HG03103 (cell line): ENCODE results near the gene SPINT1.
A peak's percentile ranks its signal among the peaks of the same experiment; 100 is the strongest.

Experiments
- ATAC-seq: cut with Tn5 transposase; IDR thresholded peaks from one replicate; pipeline ENCODE4 v1.9.1; 2021; ENCODE audit warnings: low read depth; ENCODE audit not compliant: unreplicated experiment

Gene SPINT1

DNA sequence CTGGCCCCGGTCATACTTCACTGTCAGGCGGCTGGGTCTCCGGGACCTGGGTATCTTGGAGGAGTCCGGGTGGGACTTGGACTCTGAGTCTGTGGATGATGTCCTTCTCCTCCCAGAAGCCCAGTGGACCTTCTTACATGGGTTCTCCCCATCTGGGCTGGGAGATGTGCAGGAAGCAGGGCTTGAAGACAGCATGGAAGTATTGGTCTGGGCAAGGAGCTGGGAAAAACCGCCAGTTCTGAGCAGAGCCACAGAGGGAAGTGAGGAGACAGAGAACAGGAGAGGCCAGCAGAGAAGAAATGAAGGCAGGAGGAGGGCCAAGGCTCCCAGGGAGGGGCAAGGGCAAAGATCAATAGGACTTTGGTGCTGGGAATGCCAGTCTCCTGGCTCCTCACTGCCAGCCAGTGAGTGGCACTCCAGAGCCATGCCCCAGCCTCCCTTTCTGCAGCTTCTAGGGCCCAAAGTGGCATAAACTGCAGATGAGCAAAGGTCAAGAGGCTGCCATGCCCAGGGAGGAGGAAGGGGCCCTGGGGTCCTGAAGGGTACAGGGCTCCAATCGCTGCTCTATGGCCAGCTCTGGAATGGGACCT, 15.3 kb upstream of the SPINT1 start, which contains the start of gene PPP1R14D:
TSS of gene PPP1R14D (minus strand) at position 262 of the 590 bp plus-strand sequence. CDS start at position 195, 67 bp downstream.
- ATAC-seq = no peak

DNA sequence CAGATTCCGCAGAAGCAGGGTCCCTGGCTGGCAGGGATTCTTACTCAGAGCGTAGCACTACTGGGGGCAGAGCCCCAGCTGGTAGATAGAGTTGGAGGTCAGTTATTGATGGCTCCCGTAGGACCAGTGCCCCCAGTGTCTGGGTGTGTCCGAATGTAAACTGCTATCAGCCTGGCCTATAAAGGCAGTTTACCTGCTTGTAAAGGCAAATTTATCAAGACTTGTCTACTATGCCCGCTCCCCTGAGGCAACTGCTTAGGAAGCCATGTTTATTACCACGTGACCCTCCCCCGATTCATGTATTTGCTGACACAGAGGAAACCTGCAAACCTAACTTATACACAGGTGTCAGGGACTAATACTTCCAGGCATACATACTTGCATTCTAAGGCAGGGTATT, 14.7 kb upstream of the SPINT1 start:
- ATAC-seq = no peak

DNA sequence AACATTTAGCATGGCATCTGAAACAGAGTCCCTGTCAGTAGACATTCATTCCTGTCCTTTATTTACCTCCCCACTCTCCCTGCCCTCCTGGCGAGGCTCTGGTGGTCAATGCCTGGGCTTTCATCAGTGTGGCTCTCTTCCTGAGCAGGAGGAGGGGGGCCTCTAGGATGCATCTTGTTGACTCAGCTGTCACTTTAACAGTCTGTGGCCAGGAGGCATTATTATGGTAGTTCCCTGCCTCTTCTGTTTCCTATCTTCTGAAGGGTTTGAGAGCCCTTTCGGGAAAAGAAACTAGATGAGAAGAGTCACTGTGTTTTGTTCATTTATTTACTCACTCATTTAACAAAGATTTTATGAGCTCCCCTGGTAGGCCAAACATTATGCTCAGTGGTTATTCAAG, 13.0 kb upstream of the SPINT1 start:
- ATAC-seq = no peak

DNA sequence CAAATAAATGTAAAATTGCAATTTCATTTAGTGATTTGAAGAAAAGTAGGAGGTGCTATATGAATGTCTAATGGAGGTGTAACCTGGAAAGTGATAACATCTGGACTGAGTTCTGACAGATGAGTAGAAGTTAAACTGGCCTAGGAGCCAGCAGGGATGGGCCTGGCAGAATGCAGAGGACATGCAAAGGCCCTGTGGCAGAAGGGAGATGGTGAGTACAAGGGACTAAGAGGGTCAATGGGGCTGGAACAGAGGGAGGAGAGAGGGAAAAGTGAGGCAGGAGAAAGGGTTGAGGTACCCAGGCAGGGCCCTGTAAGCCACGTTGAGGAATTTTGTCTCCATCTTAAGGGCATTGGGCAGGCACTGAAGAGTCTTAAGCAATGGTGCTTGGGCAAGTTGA, 12.0 kb upstream of the SPINT1 start:
- no peak for ATAC-seq

DNA sequence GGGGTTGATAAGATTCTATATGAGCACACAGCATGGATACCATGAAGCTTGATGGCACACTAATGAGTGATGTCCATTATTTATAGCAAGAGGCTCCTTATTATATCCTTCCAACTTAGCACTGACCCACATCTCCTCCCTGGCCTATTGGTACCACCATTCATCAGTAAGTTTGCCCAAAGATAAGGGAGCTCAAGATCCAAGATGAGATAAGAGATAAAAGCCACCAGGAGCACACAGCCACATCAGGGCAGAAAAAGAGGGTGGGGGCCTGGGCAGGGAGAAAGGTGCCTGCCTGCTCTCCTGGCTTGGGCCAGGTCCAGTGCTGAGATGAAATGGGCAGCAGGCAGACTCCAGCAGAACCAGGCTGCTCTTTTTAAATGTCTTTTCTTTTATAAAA, 10.9 kb upstream of the SPINT1 start:
- no peak for ATAC-seq

DNA sequence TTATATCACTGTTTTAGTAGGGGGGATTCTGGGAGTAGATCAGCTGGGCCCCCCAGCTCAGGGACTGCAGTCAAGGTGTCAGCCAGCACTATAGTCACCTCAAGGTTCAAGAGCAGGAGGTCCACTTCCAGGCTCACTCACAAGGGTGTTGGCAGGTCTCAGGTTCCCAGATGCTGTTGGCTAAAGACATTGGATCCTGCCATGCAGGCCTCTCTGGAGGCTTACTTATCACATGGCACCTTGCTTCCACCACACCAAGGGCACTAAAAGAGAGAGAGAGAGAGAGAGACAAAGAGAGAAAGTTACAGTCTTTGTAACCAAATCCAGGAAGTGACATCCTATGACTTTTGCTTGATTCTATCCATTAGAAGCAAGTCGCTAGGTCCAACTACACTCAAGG, 7.8 kb upstream of the SPINT1 start:
- ATAC-seq = no peak

DNA sequence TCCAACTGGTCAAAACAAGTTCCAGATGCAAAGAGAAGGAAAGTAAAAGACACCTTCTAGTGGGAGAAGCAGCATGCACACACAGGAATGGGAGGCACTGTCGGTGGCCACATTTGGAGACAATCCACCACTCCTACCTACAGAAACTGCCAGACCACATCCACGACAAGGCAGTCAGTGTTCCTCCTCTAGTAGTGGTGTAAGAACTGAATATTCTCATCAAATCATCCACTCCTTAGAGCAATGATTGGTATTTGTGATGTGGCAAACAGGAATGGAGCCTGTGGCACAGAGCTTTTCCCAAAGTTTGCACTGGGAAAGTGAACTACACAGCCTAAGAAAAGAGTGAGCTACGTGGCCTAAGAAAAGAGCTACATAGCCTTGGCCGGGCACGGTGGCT, 5.1 kb upstream of the SPINT1 start:
- ATAC-seq = no peak

DNA sequence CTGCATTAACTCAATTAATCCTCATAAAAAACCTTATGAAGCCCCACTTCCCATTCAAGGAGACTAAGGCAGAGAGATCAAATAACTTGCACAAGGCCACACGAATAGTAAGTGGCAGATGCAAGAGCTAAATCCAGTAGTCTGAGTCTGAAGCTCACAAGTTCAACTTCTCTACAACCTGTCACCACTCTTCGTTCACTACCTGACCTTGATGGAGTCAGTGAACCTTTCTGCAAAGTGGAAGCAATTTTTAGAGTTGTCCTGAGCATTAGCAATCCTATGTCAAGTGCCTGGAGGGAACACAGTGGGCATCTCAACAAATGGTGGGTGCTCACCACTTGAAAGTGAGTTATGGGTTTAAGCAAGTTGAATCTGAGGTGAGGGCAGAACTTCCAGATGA, 2.1 kb upstream of the SPINT1 start:
- no peak for ATAC-seq

DNA sequence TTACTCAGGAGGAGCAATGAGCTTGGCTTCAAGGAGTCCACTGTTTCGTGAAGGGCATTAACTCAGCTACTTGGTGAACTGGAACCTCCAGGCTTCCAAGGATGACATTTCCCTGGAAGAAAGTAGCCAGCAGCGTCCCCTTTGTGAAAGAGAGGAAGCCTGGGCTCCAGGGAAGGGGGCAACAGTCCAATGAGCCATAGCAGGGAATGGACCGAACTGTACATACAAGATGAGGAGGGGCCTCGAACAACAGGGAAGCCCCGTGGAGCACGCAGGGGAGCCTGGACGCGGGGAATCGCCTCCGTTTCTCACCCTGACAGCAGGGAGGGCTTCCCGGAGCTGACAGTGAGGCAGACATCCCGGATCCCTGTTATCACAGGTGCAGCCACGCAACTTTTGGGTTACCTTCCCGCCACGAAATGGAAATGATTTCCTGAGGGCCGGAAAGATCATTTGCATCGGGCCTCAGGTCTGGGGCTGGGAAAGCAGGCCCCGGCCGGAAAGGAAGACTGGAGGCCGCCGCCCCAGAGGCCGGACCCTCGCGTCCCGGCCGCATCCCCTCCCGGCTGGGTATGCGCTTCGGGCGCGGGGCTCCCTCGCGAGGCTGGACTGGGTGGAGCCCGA, 475 bp upstream of the SPINT1 start:
- ATAC-seq = no peak

DNA sequence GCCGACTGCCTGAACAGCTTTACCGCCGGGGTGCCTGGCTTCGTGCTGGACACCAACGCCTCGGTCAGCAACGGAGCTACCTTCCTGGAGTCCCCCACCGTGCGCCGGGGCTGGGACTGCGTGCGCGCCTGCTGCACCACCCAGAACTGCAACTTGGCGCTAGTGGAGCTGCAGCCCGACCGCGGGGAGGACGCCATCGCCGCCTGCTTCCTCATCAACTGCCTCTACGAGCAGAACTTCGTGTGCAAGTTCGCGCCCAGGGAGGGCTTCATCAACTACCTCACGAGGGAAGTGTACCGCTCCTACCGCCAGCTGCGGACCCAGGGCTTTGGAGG, 815 bp downstream of the SPINT1 start:
- ATAC-seq = no peak

DNA sequence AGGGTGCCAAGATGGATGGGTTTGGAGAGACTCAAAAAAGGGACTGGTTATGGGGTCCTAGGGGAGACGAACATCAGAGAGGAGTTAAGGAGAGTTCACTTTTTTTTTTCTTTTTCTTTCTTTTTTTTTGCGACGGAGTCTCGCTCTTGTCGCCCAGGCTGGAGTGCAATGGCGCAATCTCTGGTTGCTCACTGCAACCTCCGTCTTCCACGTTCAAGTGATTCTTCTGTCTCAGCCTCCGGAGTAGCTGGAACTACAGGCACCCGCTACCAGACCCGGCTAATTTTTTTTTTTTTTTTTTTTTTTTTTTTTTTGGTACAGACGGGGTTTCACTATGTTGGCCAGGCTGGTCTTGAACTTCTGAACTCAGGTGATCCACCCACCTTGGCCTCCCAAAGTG, 1.2 kb downstream of the SPINT1 start:
- no peak for ATAC-seq

DNA sequence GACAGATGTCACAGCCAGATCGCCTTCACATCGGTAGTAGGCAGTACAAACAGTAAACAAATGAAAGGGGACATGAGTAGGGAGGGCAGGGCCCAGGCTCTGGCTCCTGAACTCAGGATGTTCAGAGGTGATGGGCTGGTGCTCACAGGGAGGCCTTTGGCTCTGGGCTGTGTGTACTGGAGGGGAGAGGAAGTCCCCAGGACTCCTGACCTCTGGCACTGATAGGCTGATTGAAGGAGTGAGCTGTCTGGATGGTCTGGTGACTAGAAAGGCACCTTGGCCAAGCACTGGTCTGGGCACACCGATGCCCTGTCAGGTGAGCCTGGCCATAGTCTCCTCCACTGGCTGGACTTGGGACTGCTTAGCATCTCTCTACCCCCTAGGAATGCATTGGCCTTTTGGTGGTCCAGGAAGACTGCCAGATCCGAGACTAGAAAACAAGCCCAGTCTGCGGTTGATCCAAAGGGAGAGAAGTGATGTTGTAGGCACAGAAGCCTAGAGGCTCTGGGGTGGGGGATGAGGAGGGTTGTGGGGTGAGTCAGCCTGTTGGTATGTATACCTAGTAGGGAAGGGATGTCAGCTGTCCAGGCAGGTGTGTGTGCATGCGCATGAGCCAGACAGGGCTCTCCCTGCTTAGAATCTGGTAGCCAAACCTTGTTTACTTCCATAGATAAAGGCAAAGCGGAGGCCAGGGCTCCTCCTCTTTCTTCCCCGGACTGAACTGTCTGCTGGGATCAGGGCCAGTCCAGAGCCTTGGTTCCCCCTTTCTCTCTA, 1.9 kb downstream of the SPINT1 start:
- no peak for ATAC-seq

DNA sequence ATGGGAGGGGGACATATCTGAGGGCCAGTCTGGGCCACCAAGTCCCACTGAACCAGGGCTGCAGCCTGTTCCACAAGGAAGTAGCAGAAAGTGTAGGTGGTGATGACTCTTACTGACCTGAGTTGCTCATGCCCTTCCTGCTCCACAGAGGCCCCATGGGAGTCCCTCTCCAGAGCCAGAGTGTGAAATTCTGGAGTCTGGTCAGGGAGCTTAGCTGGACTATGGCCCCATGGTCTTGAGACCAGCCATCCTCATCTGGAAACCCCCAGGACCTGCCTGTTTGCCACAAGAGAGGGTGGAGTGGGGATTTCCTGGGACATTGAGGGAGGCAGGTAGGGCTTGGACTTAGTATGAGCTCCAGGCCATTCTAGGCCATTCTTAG, 3.0 kb downstream of the SPINT1 start:
- no peak for ATAC-seq

DNA sequence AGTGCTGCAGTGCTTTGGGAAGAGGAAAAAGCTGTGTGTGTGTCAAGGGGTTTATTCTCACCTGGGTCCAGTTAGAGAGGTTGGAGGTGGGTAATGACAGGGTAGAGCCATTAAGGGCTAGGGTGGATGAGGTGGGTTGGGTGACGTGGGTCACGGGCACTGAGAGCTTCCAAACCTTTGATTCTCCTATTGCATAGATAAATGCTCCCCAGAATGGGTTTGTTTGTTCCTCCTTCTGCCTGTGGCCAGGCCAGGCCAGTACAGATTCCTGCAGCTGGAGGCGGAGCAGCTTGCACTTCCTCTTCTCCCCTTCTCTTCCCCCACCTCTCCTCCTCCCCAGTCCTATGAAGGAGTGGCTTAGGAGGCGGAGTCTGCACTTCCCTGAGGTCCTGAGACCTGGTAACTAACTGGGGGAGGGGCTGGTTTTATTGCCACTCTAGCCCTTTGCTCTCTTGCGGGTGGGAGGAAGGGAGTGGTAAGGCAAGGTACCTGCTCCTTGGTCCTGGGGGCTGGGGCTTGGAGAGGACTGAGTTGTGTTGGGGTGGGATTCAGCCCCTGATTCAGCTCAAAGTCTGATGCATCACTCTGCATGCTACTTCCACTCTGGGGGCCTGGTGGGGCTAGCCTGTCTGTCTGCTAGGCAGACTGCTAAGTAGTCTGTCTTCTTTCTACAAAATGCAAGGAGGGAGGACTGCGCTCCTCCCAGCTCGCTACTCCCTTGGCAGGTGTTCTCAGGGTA, 3.5 kb downstream of the SPINT1 start:
- ATAC-seq = peak; percentile 58

DNA sequence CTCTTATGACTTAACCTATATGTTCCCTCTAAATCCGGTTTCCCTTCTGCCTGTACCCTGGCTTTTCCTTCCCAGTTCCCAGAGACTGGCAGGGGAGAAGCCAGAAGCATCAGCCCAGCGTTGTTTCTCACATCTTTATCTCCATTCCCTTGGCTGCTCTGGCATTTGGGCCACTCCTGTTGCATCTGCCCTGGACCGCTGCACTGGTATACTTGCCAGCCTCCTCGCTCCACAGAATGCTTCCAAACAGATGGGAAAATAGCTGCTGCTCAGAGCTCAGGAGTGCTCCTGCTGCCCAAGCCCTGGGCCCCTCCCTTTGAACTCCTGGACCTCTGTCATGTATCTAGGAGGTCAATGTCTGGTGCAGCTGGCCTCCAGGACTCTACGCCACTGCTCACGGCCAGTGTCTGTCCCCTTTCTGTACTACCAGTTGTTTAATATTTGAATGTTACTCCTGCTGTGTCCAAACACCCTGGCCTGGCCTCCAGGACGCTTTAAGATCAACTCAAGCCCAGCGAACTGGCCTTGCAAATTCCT, 6.8 kb downstream of the SPINT1 start:
- ATAC-seq = no peak

DNA sequence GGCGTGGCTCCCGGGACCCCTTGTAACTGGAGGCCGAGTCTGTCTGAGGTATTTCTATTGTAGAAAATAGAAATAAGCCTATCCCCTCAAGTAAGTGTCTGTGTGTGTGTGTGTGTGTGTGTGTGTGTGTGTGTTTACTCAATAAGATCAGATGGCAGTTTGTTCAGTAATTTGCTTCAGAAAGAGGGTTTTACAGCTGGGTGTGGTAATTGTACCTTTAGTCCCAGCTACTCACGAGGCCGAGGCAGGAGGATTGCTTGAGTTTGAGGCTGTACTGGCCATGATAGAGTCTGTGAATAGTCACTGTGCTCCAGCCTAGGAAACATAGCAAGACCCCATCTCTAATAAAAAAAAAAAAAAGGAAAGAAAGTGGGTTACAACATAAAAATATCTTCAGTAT, 8.7 kb downstream of the SPINT1 start:
- ATAC-seq = no peak

DNA sequence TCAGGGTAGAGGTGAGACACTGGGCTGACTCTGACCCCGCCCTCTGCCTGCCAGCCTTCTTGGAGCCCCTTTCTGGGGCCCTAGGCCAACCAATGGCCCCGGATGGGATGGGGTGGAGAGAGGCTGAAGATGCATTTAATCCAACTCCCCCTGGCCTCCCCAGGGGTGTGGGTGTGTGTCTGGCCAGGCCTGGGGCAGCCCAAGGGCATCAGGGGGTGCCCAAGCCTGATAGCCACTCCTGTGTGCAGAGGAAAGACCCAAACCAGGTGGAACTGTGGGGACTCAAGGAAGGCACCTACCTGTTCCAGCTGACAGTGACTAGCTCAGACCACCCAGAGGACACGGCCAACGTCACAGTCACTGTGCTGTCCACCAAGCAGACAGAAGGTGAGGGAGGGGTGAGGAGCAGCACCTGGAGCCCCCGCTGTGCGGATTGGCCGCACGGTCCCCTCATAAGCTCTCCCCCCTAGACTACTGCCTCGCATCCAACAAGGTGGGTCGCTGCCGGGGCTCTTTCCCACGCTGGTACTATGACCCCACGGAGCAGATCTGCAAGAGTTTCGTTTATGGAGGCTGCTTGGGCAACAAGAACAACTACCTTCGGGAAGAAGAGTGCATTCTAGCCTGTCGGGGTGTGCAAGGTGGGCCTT, 9.5 kb downstream of the SPINT1 start:
- ATAC-seq = no peak

DNA sequence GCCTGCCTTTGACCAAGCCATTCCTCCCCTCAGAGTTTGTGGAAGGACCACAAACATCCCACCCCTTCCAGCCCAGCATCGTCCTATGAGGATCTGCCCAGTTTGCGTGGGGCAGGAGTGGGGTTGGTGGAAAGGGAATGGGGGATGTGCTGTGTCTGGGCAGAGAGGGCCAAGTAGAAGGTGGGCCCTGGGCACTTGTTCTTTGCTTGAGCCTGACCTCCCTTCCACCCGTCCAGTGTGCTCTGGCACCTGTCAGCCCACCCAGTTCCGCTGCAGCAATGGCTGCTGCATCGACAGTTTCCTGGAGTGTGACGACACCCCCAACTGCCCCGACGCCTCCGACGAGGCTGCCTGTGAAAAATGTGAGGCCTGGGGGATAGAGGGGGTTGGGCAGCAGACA, 10.3 kb downstream of the SPINT1 start:
- ATAC-seq = no peak

DNA sequence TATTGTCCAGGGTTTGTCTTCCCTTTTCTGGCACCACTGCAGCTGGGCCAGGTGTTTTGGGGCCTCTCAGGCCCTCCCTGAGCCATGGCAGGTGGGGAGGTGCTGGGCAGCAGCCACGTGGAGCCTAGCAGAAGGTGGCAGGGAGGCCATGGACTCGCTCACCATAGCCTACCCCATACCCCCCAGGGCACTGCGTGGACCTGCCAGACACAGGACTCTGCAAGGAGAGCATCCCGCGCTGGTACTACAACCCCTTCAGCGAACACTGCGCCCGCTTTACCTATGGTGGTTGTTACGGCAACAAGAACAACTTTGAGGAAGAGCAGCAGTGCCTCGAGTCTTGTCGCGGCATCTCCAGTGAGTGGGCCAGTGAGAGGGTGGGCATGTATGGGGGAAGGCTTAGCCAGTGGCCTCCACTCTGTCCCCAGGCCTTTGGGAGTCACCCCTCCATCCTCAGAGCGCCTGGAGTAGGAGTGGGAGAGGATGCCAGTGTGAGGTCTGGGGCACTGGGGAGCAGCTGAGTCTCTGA, 11.9 kb downstream of the SPINT1 start:
- ATAC-seq = no peak

DNA sequence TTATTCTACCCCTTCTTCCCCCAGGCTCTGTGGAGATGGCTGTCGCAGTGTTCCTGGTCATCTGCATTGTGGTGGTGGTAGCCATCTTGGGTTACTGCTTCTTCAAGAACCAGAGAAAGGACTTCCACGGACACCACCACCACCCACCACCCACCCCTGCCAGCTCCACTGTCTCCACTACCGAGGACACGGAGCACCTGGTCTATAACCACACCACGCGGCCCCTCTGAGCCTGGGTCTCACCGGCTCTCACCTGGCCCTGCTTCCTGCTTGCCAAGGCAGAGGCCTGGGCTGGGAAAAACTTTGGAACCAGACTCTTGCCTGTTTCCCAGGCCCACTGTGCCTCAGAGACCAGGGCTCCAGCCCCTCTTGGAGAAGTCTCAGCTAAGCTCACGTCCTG, 12.9 kb downstream of the SPINT1 start:
- no peak for ATAC-seq
